Measurements from ENCODE around the gene CAPN7. TPM values are rescaled to one million over a fixed set of nuclear protein-coding genes. Genes with fewer than 3 reads are reported as not detected.

Gene CAPN7
- total RNA-seq, 8 experiments from 2014 or later = 23.4 to 44.3 (median 32.6) TPM

GRCh38 chr3:15272426-15273196 lies 66.6 kb downstream of the CAPN7 start:
- H3K4me1 ChIP-seq (replicated peaks in 1 of 2) = no peaks in the 10 kb centered on the region
- no peak overlapping the region for H3K4me3 ChIP-seq
- no peak for ATAC-seq (replicated peaks in 6 of 8)
- no peak overlapping the region for H3K27ac ChIP-seq
- in situ Hi-C loops (cut with MboI; ENCODE audit: low pct_unique_long_range_greater_than_20kb in 2 of 9, low sequenced_read_pairs in 9 of 9, unreplicated experiment in 9 of 9) = loop anchor here in 5 of 9 experiments (25.0 kb wide), 3 partner anchors 115 to 290 kb away; no protein-coding TSS in a partner anchor
- 66 to 100% (median 92%) methylated on average over 1 to 5 of the region's 7 CpGs; no CpG with 5 or more reads in 2 of the 10 experiments for WGBS, 10 experiments

- Histone ChIP-seq H3K27ac (no peak overlapping the region), H3K4me1 (replicated peaks in 1 of 2) (no peaks in the 10 kb centered on the region), H3K4me3 (no peak overlapping the region)
- WGBS, 10 experiments = 70 to 90% (median 86%) methylated on average over 1 to 5 of the region's 5 CpGs; no CpG with 5 or more reads in 6 of the 10 experiments
- in situ Hi-C loops (cut with MboI; ENCODE audit: low pct_unique_long_range_greater_than_20kb in 2 of 9, low sequenced_read_pairs in 9 of 9, unreplicated experiment in 9 of 9) = loop anchor here in 5 of 9 experiments (25.0 kb wide), 3 partner anchors 114 to 289 kb away; no protein-coding TSS in a partner anchor
- ATAC-seq (replicated peaks in 6 of 8) = no peak
These were observed 67.2 kb downstream of the CAPN7 start for GRCh38 chr3:15273227-15273626.

GRCh38 chr3:15276028-15276724 lies 70.1 kb downstream of the CAPN7 start:
- Histone ChIP-seq H3K4me1 (replicated peaks in 1 of 2) (no peaks in the 10 kb centered on the region), H3K27ac (no peak overlapping the region), H3K4me3 (no peak overlapping the region)
- 82 to 100% (median 94%) methylated on average over 1 to 11 of the region's 11 CpGs; no CpG with 5 or more reads in 1 of the 10 experiments for WGBS, 10 experiments
- ATAC-seq (replicated peaks in 6 of 8) = no peak
- in situ Hi-C loops (cut with MboI; ENCODE audit: low pct_unique_long_range_greater_than_20kb in 2 of 9, low sequenced_read_pairs in 9 of 9, unreplicated experiment in 9 of 9) = no loop called here

GRCh38 chr3:15277861-15278500 lies 71.9 kb downstream of the CAPN7 start:
- no peak for ATAC-seq (replicated peaks in 6 of 8)
- H3K4me3 ChIP-seq = no peak overlapping the region
- in situ Hi-C loops (cut with MboI; ENCODE audit: low pct_unique_long_range_greater_than_20kb in 2 of 9, low sequenced_read_pairs in 9 of 9, unreplicated experiment in 9 of 9) = no loop called here
- no peak overlapping the region for H3K27ac ChIP-seq
- 40 to 100% (median 76%) methylated on average over 1 to 11 of the region's 13 CpGs; no CpG with 5 or more reads in 3 of the 10 experiments for WGBS, 10 experiments
- no peaks in the 10 kb centered on the region for H3K4me1 ChIP-seq (replicated peaks in 1 of 2)

- H3K4me1 ChIP-seq (replicated peaks in 1 of 2) = peaks cover 0 to 2% of the 10 kb centered on the region in 2 donors
- 71 to 100% (median 88%) methylated on average over 2 to 4 of the region's 4 CpGs; no CpG with 5 or more reads in 1 of the 10 experiments for WGBS, 10 experiments
- ATAC-seq (replicated peaks in 6 of 8) = no peak
- in situ Hi-C loops (cut with MboI; ENCODE audit: low pct_unique_long_range_greater_than_20kb in 2 of 9, low sequenced_read_pairs in 9 of 9, unreplicated experiment in 9 of 9) = no loop called here
- no peak overlapping the region for H3K4me3 ChIP-seq
- no peak overlapping the region for H3K27ac ChIP-seq
These were observed 73.2 kb downstream of the CAPN7 start for GRCh38 chr3:15279205-15279604.

GRCh38 chr3:15279671-15280402 lies 73.8 kb downstream of the CAPN7 start:
- in situ Hi-C loops (cut with MboI; ENCODE audit: low pct_unique_long_range_greater_than_20kb in 2 of 9, low sequenced_read_pairs in 9 of 9, unreplicated experiment in 9 of 9) = no loop called here
- 73 to 100% (median 90%) methylated on average over 1 to 7 of the region's 12 CpGs; no CpG with 5 or more reads in 3 of the 10 experiments for WGBS, 10 experiments
- Histone ChIP-seq H3K4me3 (no peak overlapping the region), H3K4me1 (replicated peaks in 1 of 2) (peaks cover 2 to 4% of the 10 kb centered on the region in 2 donors), H3K27ac (no peak overlapping the region)
- peak in 2 of 8 experiments; percentile 17 to 27 for ATAC-seq (replicated peaks in 6 of 8)

- in situ Hi-C loops (cut with MboI; ENCODE audit: low pct_unique_long_range_greater_than_20kb in 2 of 9, low sequenced_read_pairs in 9 of 9, unreplicated experiment in 9 of 9) = no loop called here
- H3K4me1 ChIP-seq (replicated peaks in 1 of 2) = peaks cover 2 to 4% of the 10 kb centered on the region in 2 donors
- 68 to 100% (median 81%) methylated on average over 1 to 9 of the region's 10 CpGs; no CpG with 5 or more reads in 3 of the 10 experiments for WGBS, 10 experiments
These were observed 74.9 kb downstream of the CAPN7 start for GRCh38 chr3:15280853-15281532.

GRCh38 chr3:15281817-15282216 lies 75.8 kb downstream of the CAPN7 start:
- no peak for ATAC-seq (replicated peaks in 6 of 8)
- 90 to 100% (median 93%) methylated on average over 1 to 5 of the region's 9 CpGs; no CpG with 5 or more reads in 5 of the 10 experiments for WGBS, 10 experiments
- in situ Hi-C loops (cut with MboI; ENCODE audit: low pct_unique_long_range_greater_than_20kb in 2 of 9, low sequenced_read_pairs in 9 of 9, unreplicated experiment in 9 of 9) = no loop called here
- no peak overlapping the region for H3K27ac ChIP-seq
- H3K4me3 ChIP-seq = no peak overlapping the region
- H3K4me1 ChIP-seq (replicated peaks in 1 of 2) = peaks cover 2 to 4% of the 10 kb centered on the region in 2 donors

More at GRCh38 chr3:15280853-15281532, 74.9 kb downstream of the CAPN7 start:
- ATAC-seq (replicated peaks in 6 of 8) = peak in 2 of 8 experiments; percentile 19 to 30
- Histone ChIP-seq H3K27ac (no peak overlapping the region), H3K4me3 (no peak overlapping the region)

GRCh38 chr3:15283702-15284101 lies 77.7 kb downstream of the CAPN7 start:
- no peak overlapping the region for H3K4me3 ChIP-seq
- no peak overlapping the region for H3K27ac ChIP-seq
- H3K4me1 ChIP-seq (replicated peaks in 1 of 2) = peaks cover 2 to 10% of the 10 kb centered on the region in 2 donors
- ATAC-seq (replicated peaks in 6 of 8) = no peak
- in situ Hi-C loops (cut with MboI; ENCODE audit: low pct_unique_long_range_greater_than_20kb in 2 of 9, low sequenced_read_pairs in 9 of 9, unreplicated experiment in 9 of 9) = no loop called here
- 80 to 100% (median 86%) methylated on average over 1 of the region's 1 CpG; no CpG with 5 or more reads in 7 of the 10 experiments for WGBS, 10 experiments

GRCh38 chr3:15284121-15284889 lies 78.3 kb downstream of the CAPN7 start:
- WGBS, 10 experiments = 10 to 100% (median 84%) methylated on average over 1 to 5 of the region's 5 CpGs; no CpG with 5 or more reads in 2 of the 10 experiments
- Histone ChIP-seq H3K4me3 (no peak overlapping the region), H3K27ac (no peak overlapping the region), H3K4me1 (replicated peaks in 1 of 2) (peaks cover 2 to 10% of the 10 kb centered on the region in 2 donors)
- in situ Hi-C loops (cut with MboI; ENCODE audit: low pct_unique_long_range_greater_than_20kb in 2 of 9, low sequenced_read_pairs in 9 of 9, unreplicated experiment in 9 of 9) = no loop called here
- peak in 4 of 8 experiments; percentile 6 to 59 (median 38) for ATAC-seq (replicated peaks in 6 of 8)

- in situ Hi-C loops (cut with MboI; ENCODE audit: low pct_unique_long_range_greater_than_20kb in 2 of 9, low sequenced_read_pairs in 9 of 9, unreplicated experiment in 9 of 9) = no loop called here
- 0 to 90% (median 71%) methylated on average over 1 to 6 of the region's 8 CpGs; no CpG with 5 or more reads in 4 of the 10 experiments for WGBS, 10 experiments
- Histone ChIP-seq H3K27ac (no peak overlapping the region), H3K4me1 (replicated peaks in 1 of 2) (peaks cover 2 to 10% of the 10 kb centered on the region in 2 donors), H3K4me3 (no peak overlapping the region)
- ATAC-seq (replicated peaks in 6 of 8) = no peak
These were observed 80.0 kb downstream of the CAPN7 start for GRCh38 chr3:15286022-15286421.

Data from motor neuron (in vitro differentiated cells).